IMR-90 (cell line): Measurements from ENCODE around the gene IL23A. TPM values are rescaled to one million over a fixed set of nuclear protein-coding genes. Genes with fewer than 3 reads are reported as not detected.

Experiments used
- ATAC-seq: fragments of 200-7000 bp; cut with Tn5 transposase; 2 replicates; pipeline ENCODE4 v1.9.1; 2020; ENCODE audit warnings: low read depth, mild to moderate bottlenecking, moderate library complexity
- BruUV-seq: library from RNA; stranded (reverse); fragments of 400-500 nt; replicated peaks from 2 replicates; lab custom pipeline; 2021; lab: Mats Ljungman, UMichigan
- CTCF ChIA-PET: fragments of 300-600 bp; formaldehyde crosslinking; extraction: SDS; loops from one replicate; lab custom pipeline; 2021; ENCODE audit warnings: antibody characterized with exemption; lab: Yijun Ruan, JAX
- POLR2A ChIA-PET: fragments of 300-600 bp; sonication (Branson Sonifier 250); formaldehyde crosslinking; loops from one replicate; lab custom pipeline; 2022; ENCODE audit warnings: antibody characterized with exemption; ENCODE audit not compliant: unreplicated experiment; lab: Charles Lee
- DNase-seq: peaks from one replicate; pipeline ENCODE4 v3.0.0; 2013
- H2AFZ ChIP-seq: replicated peaks from 2 replicates; pipeline ENCODE3; 2013; ENCODE audit warnings: low read length, mild to moderate bottlenecking; ENCODE audit not compliant: poor library complexity
- H2AK5ac ChIP-seq: 2 replicates; pipeline ENCODE4 v1.6.1; 2013; ENCODE audit warnings: low read depth, low read length, inconsistent platforms
- H2AK9ac ChIP-seq: replicated peaks from 2 replicates; pipeline ENCODE3; 2013; ENCODE audit warnings: mild to moderate bottlenecking, low read depth, low read length, moderate library complexity; ENCODE audit not compliant: poor library complexity
- H2BK120ac ChIP-seq: 2 replicates; pipeline ENCODE4 v1.6.1; 2013; ENCODE audit warnings: low read depth, low read length, inconsistent platforms
- H2BK15ac ChIP-seq: 3 replicates; pipeline ENCODE4 v1.6.1; 2013; ENCODE audit warnings: low read depth, low read length, inconsistent platforms
- H2BK20ac ChIP-seq: 2 replicates; pipeline ENCODE4 v1.6.1; 2013; ENCODE audit warnings: low read depth, mild to moderate bottlenecking, inconsistent platforms, low read length, moderate library complexity
- H2BK5ac ChIP-seq: 2 replicates; pipeline ENCODE4 v1.6.1; 2013; ENCODE audit warnings: mild to moderate bottlenecking, low read depth, low read length, inconsistent platforms; ENCODE audit not compliant: poor library complexity, severe bottlenecking
- H3K14ac ChIP-seq: replicated peaks from 2 replicates; pipeline ENCODE4 v1.6.1; 2013; ENCODE audit warnings: low read depth, low read length, inconsistent platforms
- H3K18ac ChIP-seq: 2 replicates; pipeline ENCODE4 v1.6.1; 2013; ENCODE audit warnings: low read depth, low read length, control low read depth
- H3K23ac ChIP-seq: 2 replicates; pipeline ENCODE4 v1.6.1; 2013; ENCODE audit warnings: low read depth, low read length, inconsistent platforms
- H3K27ac ChIP-seq: 2 replicates; pipeline ENCODE4 v1.5.1; 2013; ENCODE audit warnings: mild to moderate bottlenecking, control low read depth, low read length; ENCODE audit not compliant: insufficient read depth
- H3K27me3 ChIP-seq: 2 replicates; pipeline ENCODE4 v1.6.1; 2013; ENCODE audit warnings: low read length; ENCODE audit not compliant: control insufficient read depth, insufficient read depth
- H3K36me3 ChIP-seq: 2 replicates; pipeline ENCODE4 v1.6.1; 2013; ENCODE audit warnings: low read length, mixed read lengths; ENCODE audit not compliant: control insufficient read depth, insufficient read depth
- H3K4ac ChIP-seq: 2 replicates; pipeline ENCODE4 v1.6.1; 2013; ENCODE audit warnings: low read depth, low read length, inconsistent platforms
- H3K4me1 ChIP-seq: 2 replicates; pipeline ENCODE4 v1.6.1; 2013; ENCODE audit warnings: low read length, mixed read lengths; ENCODE audit not compliant: control insufficient read depth, insufficient read depth
- H3K4me2 ChIP-seq: 2 replicates; pipeline ENCODE4 v1.6.1; 2013; ENCODE audit warnings: low read depth, mild to moderate bottlenecking, control low read depth, low read length, moderate library complexity
- H3K4me3 ChIP-seq: 2 replicates; pipeline ENCODE4 v1.5.1; 2013; ENCODE audit warnings: low read depth, mild to moderate bottlenecking, control low read depth, low read length, moderate library complexity; ENCODE audit not compliant: insufficient read depth
- H3K56ac ChIP-seq: 2 replicates; pipeline ENCODE4 v1.6.1; 2013; ENCODE audit warnings: low read length, inconsistent platforms; ENCODE audit not compliant: insufficient read depth; ENCODE audit errors: extremely low read depth
- H3K79me1 ChIP-seq, 2 experiments: 2 replicates each; pipeline ENCODE4 v1.6.1; 2013; ENCODE audit warnings: low read length in 2 of 2, inconsistent platforms in 1 of 2, low read depth in 1 of 2
- H3K9ac ChIP-seq: 2 replicates; pipeline ENCODE4 v1.6.1; 2013; ENCODE audit warnings: low read depth, low read length, control low read depth
- H3K9me1 ChIP-seq: 2 replicates; pipeline ENCODE4 v1.6.1; 2013; ENCODE audit warnings: low read length, inconsistent platforms; ENCODE audit not compliant: insufficient read depth
- H3K9me3 ChIP-seq: 2 replicates; pipeline ENCODE4 v1.6.1; 2013; ENCODE audit warnings: low read length; ENCODE audit not compliant: control insufficient read depth, insufficient read depth
- H4K20me1 ChIP-seq: 2 replicates; pipeline ENCODE4 v1.6.1; 2013; ENCODE audit warnings: low read length, inconsistent platforms; ENCODE audit not compliant: insufficient read depth
- H4K5ac ChIP-seq: 2 replicates; pipeline ENCODE4 v1.6.1; 2013; ENCODE audit warnings: mild to moderate bottlenecking, low read depth, low read length, control low read depth
- H4K8ac ChIP-seq, 2 experiments: 2 replicates each; pipeline ENCODE4 v1.6.1; 2013; ENCODE audit warnings: low read depth in 2 of 2, low read length in 2 of 2, control low read depth in 1 of 2, inconsistent platforms in 1 of 2
- H4K91ac ChIP-seq: 2 replicates; pipeline ENCODE4 v1.6.1; 2013; ENCODE audit warnings: low read depth, low read length, inconsistent platforms; ENCODE audit not compliant: insufficient read depth
- BHLHE40 ChIP-seq: fragments of 150-350 bp; IDR thresholded peaks from 2 replicates; pipeline ENCODE4 v1.6.1; 2016; ENCODE audit warnings: mild to moderate bottlenecking, low read depth, low read length
- CEBPB ChIP-seq: IDR thresholded peaks from 2 replicates; pipeline ENCODE4 v1.6.1; 2012; ENCODE audit warnings: low read depth, low read length, improper control_type of control experiment
- CHD1 ChIP-seq: IDR thresholded peaks from 2 replicates; pipeline ENCODE4 v1.6.1; 2012; ENCODE audit warnings: low read depth, low read length, improper control_type of control experiment
- CTCF ChIP-seq: conservative IDR thresholded peaks from 2 replicates; pipeline ENCODE4 v1.5.1; 2012; ENCODE audit warnings: mild to moderate bottlenecking, low read depth, low read length, improper control_type of control experiment
- FOS ChIP-seq: fragments of 150-350 bp; IDR thresholded peaks from 2 replicates; pipeline ENCODE4 v1.6.1; 2016; ENCODE audit warnings: low read depth, low read length
- MAFK ChIP-seq: IDR thresholded peaks from 2 replicates; pipeline ENCODE4 v1.6.1; 2012; ENCODE audit warnings: low read depth, low read length, improper control_type of control experiment
- MAZ ChIP-seq: IDR thresholded peaks from 2 replicates; pipeline ENCODE4 v1.6.1; 2012; ENCODE audit warnings: low read depth, mild to moderate bottlenecking, low read length, improper control_type of control experiment, moderate library complexity, borderline replicate concordance
- MXI1 ChIP-seq: IDR thresholded peaks from 2 replicates; pipeline ENCODE4 v1.6.1; 2012; ENCODE audit warnings: low read depth, mild to moderate bottlenecking, low read length, moderate library complexity, borderline replicate concordance
- NFE2L2 ChIP-seq: fragments of 150-350 bp; IDR thresholded peaks from 2 replicates; pipeline ENCODE4 v1.6.1; 2016; ENCODE audit warnings: low read depth, mild to moderate bottlenecking, low read length
- POLR2A ChIP-seq: IDR thresholded peaks from 2 replicates; pipeline ENCODE4 v1.6.1; 2012; ENCODE audit warnings: mild to moderate bottlenecking, low read depth, low read length
- RAD21 ChIP-seq: IDR thresholded peaks from 2 replicates; pipeline ENCODE4 v1.6.1; 2012; ENCODE audit warnings: low read length, improper control_type of control experiment
- RCOR1 ChIP-seq: IDR thresholded peaks from 2 replicates; pipeline ENCODE4 v1.6.1; 2012; ENCODE audit warnings: mild to moderate bottlenecking, low read length, improper control_type of control experiment; ENCODE audit not compliant: insufficient replicate concordance
- RFX5 ChIP-seq: IDR thresholded peaks from 2 replicates; pipeline ENCODE4 v1.8.0; 2012; ENCODE audit warnings: low read depth, mild to moderate bottlenecking, low read length, moderate library complexity
- SMC3 ChIP-seq: fragments of 150-350 bp; IDR thresholded peaks from 2 replicates; pipeline ENCODE4 v1.6.1; 2016; ENCODE audit warnings: low read depth, mild to moderate bottlenecking, antibody characterized with exemption, low read length, moderate library complexity
- USF2 ChIP-seq: fragments of 150-350 bp; IDR thresholded peaks from 2 replicates; pipeline ENCODE4 v1.6.1; 2017; ENCODE audit warnings: mild to moderate bottlenecking, antibody characterized with exemption, low read length, low read depth
- WGBS, 2 experiments: methylation state at CpG; one replicate each; pipeline versions ENCODE4 v1.1.5 to v1.1.7; 2013; ENCODE audit warnings: missing lambda C conversion rate in 2 of 2; ENCODE audit not compliant: insufficient read length in 1 of 2; ENCODE audit errors: extremely low coverage in 2 of 2; 5-methylcytosine and 5-hydroxymethylcytosine counted together
- dilution Hi-C: fragments of 300-500 bp; cut with HindIII; formaldehyde crosslinking; loops from one replicate; pipeline ENCODE4 v1.14.3; 2018; ENCODE audit warnings: low sequenced_read_pairs; ENCODE audit not compliant: unreplicated experiment
- in situ Hi-C: fragments of 300-500 bp; cut with MboI; formaldehyde crosslinking; loops from 3 replicates; pipeline ENCODE4 v1.14.3; 2019; ENCODE audit warnings: low sequenced_read_pairs, inconsistent platforms, mixed read lengths
- intact Hi-C: fragments of 100-400 bp; cut with micrococcal nuclease; formaldehyde crosslinking; loops from 2 replicates; pipeline ENCODE4 v1.10.0; 2022
- polyA plus RNA-seq, 3 experiments: library from polyadenylated mRNA; depleted of rRNA; stranded (reverse); fragments of >200 nt; gene quantifications; 2 replicates each; pipeline ENCODE4 v1.2.3, GENCODE V29; 2012; ENCODE audit warnings: low replicate concordance in 1 of 3
- total RNA-seq: library from RNA; depleted of rRNA; stranded (reverse); fragments of >200 nt; gene quantifications from 2 replicates; pipeline ENCODE4 v1.2.3, GENCODE V29; 2012
- TF ChIP-seq, protein P1 (sequence below): fragments of 150-350 bp; IDR thresholded peaks from 2 replicates; pipeline ENCODE4 v1.6.1; 2016; ENCODE audit warnings: low read depth, mild to moderate bottlenecking, low read length, moderate library complexity, borderline replicate concordance

IL23A gene
- total and polyA plus RNA-seq, 2 of the 4 experiments (the other 2 are of a cell fraction) = 0.55 TPM; not detected in 1

DNA sequence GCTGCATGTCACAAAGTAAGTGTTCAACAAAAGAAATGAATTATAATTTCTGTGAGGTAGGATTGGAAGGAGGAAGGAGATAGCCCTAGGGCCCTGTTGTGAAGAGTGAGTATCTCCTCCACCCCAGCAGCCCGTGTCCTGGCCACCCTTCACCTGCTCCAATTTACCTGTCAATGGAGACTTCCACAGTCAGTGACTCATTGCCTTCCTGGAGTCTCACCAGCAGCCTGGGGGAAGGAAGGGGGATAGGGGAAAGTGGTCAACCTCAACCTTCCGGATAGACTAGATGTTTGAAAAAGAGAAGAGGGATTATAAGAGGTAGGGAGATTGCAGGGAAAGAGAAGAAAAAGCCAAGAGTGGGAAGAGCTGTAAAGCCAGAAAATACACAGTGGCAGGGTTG, 12.0 kb downstream of the IL23A start:
- Histone ChIP-seq H3K4me1 (no peaks in the 10 kb centered on the region), H3K9me1 (no peaks in the 10 kb centered on the region), H2AK9ac (no peak overlapping the region), H3K36me3 (peaks cover 79% of the 10 kb centered on the region), H2BK5ac (no peak overlapping the region), H3K18ac (no peak overlapping the region), H3K27ac (no peak overlapping the region), H4K91ac (no peak overlapping the region), H3K27me3 (no peaks in the 10 kb centered on the region), H3K9ac (no peak overlapping the region), H4K20me1 (peaks cover 5% of the 10 kb centered on the region; the same call in 1 of the 2 replicates), H3K4ac (no peak overlapping the region), H3K9me3 (no peaks in the 10 kb centered on the region), H2AK5ac (no peak overlapping the region), H2AFZ (no peak overlapping the region), H4K5ac (no peak overlapping the region), H3K79me1 (peaks cover 3 to 22% of the 10 kb centered on the region in 2 experiments; a peak in 3 of 4 replicates), H3K4me3 (no peak overlapping the region), H4K8ac (no peak overlapping the region), H2BK15ac (no peak overlapping the region), H3K56ac (no peak overlapping the region), H3K14ac (no peak overlapping the region), H2BK120ac (no peak overlapping the region), H3K23ac (no peak overlapping the region), H2BK20ac (no peak overlapping the region), H3K4me2 (no peak overlapping the region)
- ATAC-seq (no peak), DNase-seq (no peak)
- ChIA-PET POLR2A (no interaction called here), CTCF (no interaction called here)
- WGBS, 2 experiments = 100% methylated on average over 1 of the region's 2 CpGs; no CpG with 5 or more reads in 1 of the 2 experiments
- dilution Hi-C loops = no loop called here
- no TSS peak for BruUV-seq
- intact Hi-C loops = no loop called here
- in situ Hi-C loops = loop anchor here (10.0 kb wide), 1 partner anchor 114 kb away; the partner anchor contains the start of gene SPRYD4
- TF ChIP-seq MXI1 (no peak), SMC3 (no peak), MAFK (no peak), MAZ (no peak), CHD1 (no peak), BHLHE40 (no peak), CEBPB (no peak), FOS (no peak), RAD21 (no peak), POLR2A (no peak), RFX5 (no peak), NFE2L2 (no peak), CTCF (no peak), USF2 (no peak), RCOR1 (no peak)
- TF ChIP-seq, protein P1, sequence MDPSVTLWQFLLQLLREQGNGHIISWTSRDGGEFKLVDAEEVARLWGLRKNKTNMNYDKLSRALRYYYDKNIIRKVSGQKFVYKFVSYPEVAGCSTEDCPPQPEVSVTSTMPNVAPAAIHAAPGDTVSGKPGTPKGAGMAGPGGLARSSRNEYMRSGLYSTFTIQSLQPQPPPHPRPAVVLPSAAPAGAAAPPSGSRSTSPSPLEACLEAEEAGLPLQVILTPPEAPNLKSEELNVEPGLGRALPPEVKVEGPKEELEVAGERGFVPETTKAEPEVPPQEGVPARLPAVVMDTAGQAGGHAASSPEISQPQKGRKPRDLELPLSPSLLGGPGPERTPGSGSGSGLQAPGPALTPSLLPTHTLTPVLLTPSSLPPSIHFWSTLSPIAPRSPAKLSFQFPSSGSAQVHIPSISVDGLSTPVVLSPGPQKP = no peak
